ENCODE data around the gene RIF1. TPM values are rescaled to one million over a fixed set of nuclear protein-coding genes. Genes with fewer than 3 reads are reported as not detected.
A peak's percentile ranks its signal among the peaks of the same experiment; 100 is the strongest.

RIF1 gene
- total RNA-seq, 6 experiments from 2014 or later, result 10.3 to 16.0 (median 13.4) TPM

- Histone ChIP-seq H3K4me1 (no peaks in the 10 kb centered on the region), H3K27ac (no peak overlapping the region), H3K9me3 (no peaks in the 10 kb centered on the region), H3K36me3 (peaks cover 9 to 58% (median 12%) of the 10 kb centered on the region in 4 donors), H3K27me3 (no peaks in the 10 kb centered on the region), H3K4me3 (no peak overlapping the region)
- DNase-seq (no peak), ATAC-seq (no peak)
- WGBS (ENCODE audit: insufficient coverage, low coverage, low lambda C conversion rate, missing lambda C conversion rate), result 75% methylated on average over 1 of the region's 3 CpGs
- intact Hi-C loops (cut with DNase I), result no loop called here
- TF ChIP-seq POLR2A (IDR thresholded peaks at IDR 0.05), result no peak
- no peak for TF ChIP-seq CTCF (IDR thresholded peaks at IDR 0.05)
Measured at GRCh38 chr2:151423760-151424159, 14.1 kb downstream of the RIF1 start.

DNA sequence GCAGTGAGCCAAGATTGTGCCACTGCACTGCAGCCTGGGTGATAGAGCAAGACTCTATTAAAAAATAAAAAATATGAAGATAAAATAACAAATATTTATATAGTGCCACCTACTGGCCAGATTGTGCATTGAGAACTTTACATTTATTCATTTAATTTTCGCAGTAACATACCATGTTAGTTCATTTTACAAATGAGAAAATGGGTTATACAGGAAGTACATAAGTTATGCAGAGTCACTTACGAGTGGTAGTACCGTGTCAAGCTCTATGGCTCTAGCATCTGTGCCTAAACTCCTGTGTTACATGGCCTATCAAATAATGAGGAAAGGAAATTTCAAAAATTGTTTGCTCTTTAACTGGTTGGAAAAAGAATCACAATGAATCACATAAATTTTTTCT lies 27.9 kb downstream of the RIF1 start:
- Histone ChIP-seq H3K36me3 (peaks cover 6 to 84% (median 25%) of the 10 kb centered on the region in 4 donors), H3K9me3 (no peaks in the 10 kb centered on the region), H3K4me1 (no peaks in the 10 kb centered on the region), H3K27me3 (no peaks in the 10 kb centered on the region), H3K4me3 (no peak overlapping the region), H3K27ac (no peak overlapping the region)
- WGBS (ENCODE audit: insufficient coverage, low coverage, low lambda C conversion rate, missing lambda C conversion rate), result 42% methylated on average over 3 of the region's 3 CpGs
- intact Hi-C loops (cut with DNase I), result no loop called here
- DNase-seq, result no peak
- peak in 1 of 4 donors; percentile 36 for ATAC-seq
- peak; percentile 38 to 75 (median 73) for TF ChIP-seq CTCF (IDR thresholded peaks at IDR 0.05)
- TF ChIP-seq POLR2A (IDR thresholded peaks at IDR 0.05), result no peak

DNA sequence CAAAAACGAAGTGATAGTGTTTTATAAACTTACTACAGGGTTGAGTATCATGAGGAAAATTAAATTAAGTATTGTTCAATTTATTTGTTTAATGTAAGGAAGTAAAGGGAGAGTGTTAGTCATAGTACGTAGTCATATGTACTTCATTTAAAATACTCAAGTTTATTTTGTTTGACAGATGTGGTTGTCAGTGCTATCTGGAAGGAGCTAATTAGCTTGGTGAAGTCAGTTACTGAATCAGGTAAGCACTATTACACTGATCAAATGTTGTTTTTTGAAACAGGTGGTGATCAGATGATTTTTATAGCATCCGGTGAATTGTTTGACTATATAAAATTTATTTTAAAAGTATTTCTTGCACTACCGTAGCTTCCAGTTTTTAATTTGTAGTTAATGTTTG lies 28.8 kb downstream of the RIF1 start:
- Histone ChIP-seq H3K9me3 (no peaks in the 10 kb centered on the region), H3K27ac (no peak overlapping the region), H3K4me3 (no peak overlapping the region), H3K4me1 (no peaks in the 10 kb centered on the region), H3K27me3 (no peaks in the 10 kb centered on the region), H3K36me3 (peaks cover 4 to 84% (median 25%) of the 10 kb centered on the region in 4 donors)
- ATAC-seq, result no peak
- intact Hi-C loops (cut with DNase I), result no loop called here
- TF ChIP-seq CTCF (IDR thresholded peaks at IDR 0.05), result no peak
- no peak for TF ChIP-seq POLR2A (IDR thresholded peaks at IDR 0.05)
- no peak for DNase-seq
- 87% methylated on average over 4 of the region's 4 CpGs for WGBS (ENCODE audit: insufficient coverage, low coverage, low lambda C conversion rate, missing lambda C conversion rate)

GRCh38 chr2:151439127-151439526 lies 29.4 kb downstream of the RIF1 start:
- no peaks in the 10 kb centered on the region for H3K9me3 ChIP-seq
- 94% methylated on average over 10 of the region's 13 CpGs for WGBS (ENCODE audit: insufficient coverage, low coverage, low lambda C conversion rate, missing lambda C conversion rate)
- DNase-seq (no peak), ATAC-seq (no peak)
- intact Hi-C loops (cut with DNase I), result no loop called here
- no peaks in the 10 kb centered on the region for H3K4me1 ChIP-seq
- H3K4me3 ChIP-seq, result no peak overlapping the region
- H3K27me3 ChIP-seq, result no peaks in the 10 kb centered on the region
- TF ChIP-seq POLR2A (IDR thresholded peaks at IDR 0.05), result no peak
- TF ChIP-seq CTCF (IDR thresholded peaks at IDR 0.05), result no peak
- peaks cover 4 to 83% (median 25%) of the 10 kb centered on the region in 4 donors for H3K36me3 ChIP-seq
- H3K27ac ChIP-seq, result no peak overlapping the region

DNA sequence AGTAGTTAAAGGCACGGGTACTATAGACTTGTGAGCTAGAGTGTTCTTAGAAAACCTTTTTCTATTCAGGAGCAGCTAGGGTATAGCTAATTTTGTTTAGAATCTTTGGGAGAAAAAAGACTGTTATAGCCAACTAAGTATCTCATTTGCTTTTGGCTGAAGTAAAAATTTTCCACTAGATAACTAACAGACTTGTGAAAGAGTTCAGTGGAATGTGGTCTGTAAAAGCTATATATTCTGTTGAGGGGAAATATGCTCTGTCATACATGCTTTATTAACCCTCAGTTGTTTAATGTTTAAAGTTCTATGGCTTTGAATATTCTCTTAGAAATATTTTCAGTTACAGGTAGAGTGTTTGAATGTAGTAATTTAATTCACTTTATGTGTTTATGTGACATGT lies 49.7 kb downstream of the RIF1 start:
- no peak overlapping the region for H3K27ac ChIP-seq
- DNase-seq, result no peak
- peaks cover 0 to 71% (median 5%) of the 10 kb centered on the region in 4 donors for H3K36me3 ChIP-seq
- intact Hi-C loops (cut with DNase I), result no loop called here
- no peaks in the 10 kb centered on the region for H3K4me1 ChIP-seq
- no peaks in the 10 kb centered on the region for H3K27me3 ChIP-seq
- 93% methylated on average over 1 of the region's 1 CpG for WGBS (ENCODE audit: insufficient coverage, low coverage, low lambda C conversion rate, missing lambda C conversion rate)
- H3K4me3 ChIP-seq, result no peak overlapping the region
- no peaks in the 10 kb centered on the region for H3K9me3 ChIP-seq
- ATAC-seq, result no peak
- TF ChIP-seq CTCF (IDR thresholded peaks at IDR 0.05) (no peak), POLR2A (IDR thresholded peaks at IDR 0.05) (no peak)
